ENCODE measurements around the gene LMO2. TPM values are rescaled to one million over a fixed set of nuclear protein-coding genes. Genes with fewer than 3 reads are reported as not detected.
"Not testable (repeated sequence)": the region's sequence is repeated elsewhere in the genome, so short reads cannot be mapped to it uniquely, and the experiment has no call there.

Gene LMO2
- total and polyA plus RNA-seq, 2 donors (not counting 1 experiment from before 2014, with no cell fraction given), result 6.2 to 10.7 TPM

GRCh38 chr11:33837334-33837733 lies 54.5 kb downstream of the LMO2 start:
- WGBS (ENCODE audit: insufficient coverage), result 82% methylated on average over 4 of the region's 5 CpGs
- H3K9me3 Mint-ChIP-seq (ENCODE audit: insufficient read depth); H3K27ac ChIP-seq (ENCODE audit: low read length in 2 of 2); H2AFZ ChIP-seq (ENCODE audit: insufficient read depth, low read depth, low read length, poor library complexity, severe bottlenecking); H3K27me3 ChIP-seq (replicated peaks in 1 of 4; ENCODE audit: control extremely low read depth in 1 of 4, control insufficient read depth in 3 of 4, insufficient read depth in 4 of 4, low read length in 3 of 4); intact Hi-C loops (cut with micrococcal nuclease); H3K4me1 Mint-ChIP-seq; H4K20me1 ChIP-seq (ENCODE audit: control insufficient read depth, insufficient read depth, low read length, poor library complexity, severe bottlenecking); H3K4me1 ChIP-seq (ENCODE audit: control insufficient read depth in 2 of 2, insufficient read depth in 2 of 2, low read length in 2 of 2); H3K79me2 ChIP-seq (ENCODE audit: control insufficient read depth, insufficient read depth, low read length); H3K4me3 Mint-ChIP-seq; POLR2A ChIA-PET; H3K9ac ChIP-seq (ENCODE audit: low read length); H3K27ac Mint-ChIP-seq; ATAC-seq (ENCODE audit: low read depth); H3K4me3 ChIP-seq (ENCODE audit: control extremely low read depth in 1 of 5, extremely low read depth in 1 of 5, insufficient read depth in 1 of 5, low read depth in 2 of 5, low read length in 4 of 5); H3K4me2 ChIP-seq (replicated peaks; ENCODE audit: low read depth, low read length, poor library complexity, severe bottlenecking); DNase-seq; H3K9me3 ChIP-seq (ENCODE audit: control extremely low read depth in 1 of 3, control insufficient read depth in 2 of 3, insufficient read depth in 1 of 3, low read length in 2 of 3); H3K36me3 ChIP-seq (replicated peaks in 1 of 2; ENCODE audit: control extremely low read depth in 1 of 2, control insufficient read depth in 1 of 2, extremely low read depth in 1 of 2, insufficient read depth in 2 of 2, low read length in 1 of 2): not testable (repeated sequence)
- peaks cover 34% of the 10 kb centered on the region for H3K27me3 Mint-ChIP-seq
- CTCF ChIA-PET, result interaction anchor here (0.7 kb wide), 1 partner anchor 294 kb away, joined by 5 read pairs; no protein-coding TSS in a partner anchor

GRCh38 chr11:33835143-33835878 lies 56.6 kb downstream of the LMO2 start:
- ATAC-seq (ENCODE audit: low read depth), result no peak
- H3K4me3 Mint-ChIP-seq, result no peak overlapping the region
- H3K36me3 ChIP-seq (replicated peaks in 1 of 2; ENCODE audit: control extremely low read depth in 1 of 2, control insufficient read depth in 1 of 2, extremely low read depth in 1 of 2, insufficient read depth in 2 of 2, low read length in 1 of 2), result no peaks in the 10 kb centered on the region
- peak; percentile 18 for DNase-seq
- ChIA-PET CTCF (interaction anchor here (0.7 to 3.8 kb wide), 13 partner anchors 13 to 653 kb away, joined by 3 to 22 read pairs (median 3); no protein-coding TSS in a partner anchor), POLR2A (no interaction called here)
- no peaks in the 10 kb centered on the region for H3K79me2 ChIP-seq (ENCODE audit: control insufficient read depth, insufficient read depth, low read length)
- H3K9me3 ChIP-seq (ENCODE audit: control extremely low read depth in 1 of 3, control insufficient read depth in 2 of 3, insufficient read depth in 1 of 3, low read length in 2 of 3), result peaks cover 0 to 1% (median 0%) of the 10 kb centered on the region in 3 donors
- no peak overlapping the region for H3K9ac ChIP-seq (ENCODE audit: low read length)
- intact Hi-C loops (cut with micrococcal nuclease), result no loop called here
- no peak overlapping the region for H3K4me3 ChIP-seq (ENCODE audit: control extremely low read depth in 1 of 5, extremely low read depth in 1 of 5, insufficient read depth in 1 of 5, low read depth in 2 of 5, low read length in 4 of 5)
- no CpG with 5 or more reads among the region's 5 CpGs for WGBS (ENCODE audit: insufficient coverage)
- no peaks in the 10 kb centered on the region for H4K20me1 ChIP-seq (ENCODE audit: control insufficient read depth, insufficient read depth, low read length, poor library complexity, severe bottlenecking)
- TF ChIP-seq CTCF (IDR thresholded peaks at IDR 0.05) (peak; percentile 28), EZH2 (IDR thresholded peaks at IDR 0.05; ENCODE audit: borderline replicate concordance, insufficient read depth, low read depth, low read length, poor library complexity, severe bottlenecking) (no peak)
- no peak overlapping the region for H3K27ac Mint-ChIP-seq
- H3K4me2 ChIP-seq (replicated peaks; ENCODE audit: low read depth, low read length, poor library complexity, severe bottlenecking), result no peak overlapping the region
- no peak overlapping the region for H3K27ac ChIP-seq (ENCODE audit: low read length in 2 of 2)
- peaks cover 0 to 10% (median 2%) of the 10 kb centered on the region in 4 experiments for H3K27me3 ChIP-seq (replicated peaks in 1 of 4; ENCODE audit: control extremely low read depth in 1 of 4, control insufficient read depth in 3 of 4, insufficient read depth in 4 of 4, low read length in 3 of 4)
- H3K27me3 Mint-ChIP-seq, result peaks cover 38% of the 10 kb centered on the region
- no peaks in the 10 kb centered on the region for H3K9me3 Mint-ChIP-seq (ENCODE audit: insufficient read depth)
- no peak overlapping the region for H2AFZ ChIP-seq (ENCODE audit: insufficient read depth, low read depth, low read length, poor library complexity, severe bottlenecking)
- H3K4me1 ChIP-seq (ENCODE audit: control insufficient read depth in 2 of 2, insufficient read depth in 2 of 2, low read length in 2 of 2), result no peaks in the 10 kb centered on the region
- no peaks in the 10 kb centered on the region for H3K4me1 Mint-ChIP-seq
